Middle frontal gyrus (tissue), 1 donor: Measurements from ENCODE around the gene DNAJC16.
"Not testable (repeated sequence)": the region's sequence is repeated elsewhere in the genome, so short reads cannot be mapped to it uniquely, and the experiment has no call there.

Source experiments
- DNase-seq: peaks from one replicate; pipeline ENCODE4 v3.0.0-alpha.2; 2015; ENCODE audit warnings: low spot score; ENCODE audit errors: extremely low spot score

Gene DNAJC16

GRCh38 chr1:15506831-15507230 is 19.8 kb upstream of the DNAJC16 start:
- DNase-seq = no peak

GRCh38 chr1:15507278-15507677 is 19.4 kb upstream of the DNAJC16 start:
- DNase-seq = no peak

GRCh38 chr1:15508700-15509487 is 17.8 kb upstream of the DNAJC16 start:
- no peak for DNase-seq

- no peak for DNase-seq
Observed at GRCh38 chr1:15509586-15509985, 17.1 kb upstream of the DNAJC16 start.

- DNase-seq = no peak
Observed at GRCh38 chr1:15510611-15511405, 15.8 kb upstream of the DNAJC16 start.

- DNase-seq = no peak
Observed at GRCh38 chr1:15513192-15513591, 13.5 kb upstream of the DNAJC16 start.

GRCh38 chr1:15513919-15514318 is 12.7 kb upstream of the DNAJC16 start:
- no peak for DNase-seq

GRCh38 chr1:15514557-15514956 is 12.1 kb upstream of the DNAJC16 start:
- not testable (repeated sequence) for DNase-seq

- no peak for DNase-seq
Observed at GRCh38 chr1:15515022-15515663, 11.5 kb upstream of the DNAJC16 start.

- DNase-seq = no peak
Observed at GRCh38 chr1:15519625-15520024, 7.0 kb upstream of the DNAJC16 start.

GRCh38 chr1:15521206-15521906 is 5.3 kb upstream of the DNAJC16 start:
- DNase-seq = not testable (repeated sequence)

GRCh38 chr1:15522551-15522950 is 4.1 kb upstream of the DNAJC16 start:
- DNase-seq = no peak

GRCh38 chr1:15523104-15524020 is 3.3 kb upstream of the DNAJC16 start:
- no peak for DNase-seq

GRCh38 chr1:15524021-15524282 is 2.7 kb upstream of the DNAJC16 start, which contains the start of gene CASP9:
TSS of gene CASP9 (minus strand) at chr1:15524215. CDS start at chr1:15524200, 15 bp downstream.
- DNase-seq = no peak

- peak; percentile 95 for DNase-seq
Observed at GRCh38 chr1:15524283-15525049, 2.2 kb upstream of the DNAJC16 start.

GRCh38 chr1:15525050-15526020 is 1.3 kb upstream of the DNAJC16 start:
- no peak for DNase-seq

GRCh38 chr1:15526021-15526489 is 593 bp upstream of the DNAJC16 start:
- no peak for DNase-seq

GRCh38 chr1:15531003-15531402 is 4.4 kb downstream of the DNAJC16 start:
- DNase-seq = no peak
